ENCODE data around the gene OTOP1.
"Not testable (repeated sequence)": the region's sequence is repeated elsewhere in the genome, so short reads cannot be mapped to it uniquely, and the experiment has no call there.

OTOP1 gene

DNA sequence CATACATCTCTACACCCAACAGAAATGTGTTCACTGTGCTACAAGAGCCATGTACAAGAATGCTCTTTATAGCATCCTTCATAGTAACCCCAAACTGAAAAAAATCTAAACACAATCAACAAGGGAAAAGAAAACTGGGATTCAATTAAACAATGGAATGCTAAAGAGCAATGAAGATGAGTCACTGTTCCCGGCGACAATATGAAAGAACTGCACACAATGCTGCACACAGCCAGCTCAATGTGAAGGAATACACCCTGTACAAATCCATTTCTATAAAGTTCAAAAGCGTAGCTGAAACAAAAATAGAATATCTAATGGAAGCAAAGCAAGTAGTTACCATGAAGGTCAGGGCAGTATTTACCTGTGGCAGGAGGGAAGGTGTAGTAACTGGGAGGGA is 12.8 kb upstream of the OTOP1 start:
- H3K27ac ChIP-seq (ENCODE audit: low read depth, low read length); H3K9me3 ChIP-seq (ENCODE audit: control insufficient read depth in 1 of 2, low read length in 2 of 2): not testable (repeated sequence)
- H3K36me3 ChIP-seq (ENCODE audit: control insufficient read depth in 1 of 2, insufficient read depth in 2 of 2, low read length in 2 of 2): peaks cover 18 to 45% of the 10 kb centered on the region in 2 donors

DNA sequence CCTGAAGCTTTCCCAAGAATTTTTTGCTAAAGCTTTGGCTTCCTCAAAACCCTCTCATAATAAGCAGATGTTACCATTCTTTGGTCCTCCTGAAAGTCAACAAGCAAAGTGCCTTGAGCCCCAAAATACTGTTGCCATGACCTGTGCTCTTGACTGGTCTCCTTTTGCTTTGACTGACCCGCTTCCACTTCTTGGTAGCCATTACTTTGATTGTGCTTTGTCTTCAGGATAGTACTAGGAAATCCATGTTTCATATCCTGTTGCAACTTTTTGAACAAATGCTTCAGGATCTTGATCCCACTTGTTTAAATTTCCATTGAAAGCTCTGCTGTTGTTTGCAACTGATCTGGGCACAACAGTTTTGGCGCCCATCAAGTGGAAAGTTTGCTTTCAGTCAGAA is 6.9 kb upstream of the OTOP1 start:
- Histone ChIP-seq H3K27ac (ENCODE audit: low read depth, low read length) (no peak overlapping the region), H3K9ac (ENCODE audit: low read depth in 1 of 2, low read length in 2 of 2) (no peak overlapping the region), H3K27me3 (ENCODE audit: control insufficient read depth in 1 of 2, insufficient read depth in 2 of 2, low read length in 2 of 2) (peaks cover 0 to 3% of the 10 kb centered on the region in 2 donors), H3K36me3 (ENCODE audit: control insufficient read depth in 1 of 2, insufficient read depth in 2 of 2, low read length in 2 of 2) (peaks cover 5 to 8% of the 10 kb centered on the region in 2 donors), H3K9me3 (ENCODE audit: control insufficient read depth in 1 of 2, low read length in 2 of 2) (peaks cover 8 to 13% of the 10 kb centered on the region in 2 donors), H3K4me3 (ENCODE audit: low read depth in 1 of 2, low read length in 2 of 2) (no peak overlapping the region), H3K4me1 (ENCODE audit: control insufficient read depth in 1 of 2, insufficient read depth in 2 of 2, low read length in 2 of 2) (no peaks in the 10 kb centered on the region)

More for the DNA sequence above, 12.8 kb upstream of the OTOP1 start:
- not testable (repeated sequence) for H3K9ac ChIP-seq (ENCODE audit: low read depth in 1 of 2, low read length in 2 of 2); H3K4me1 ChIP-seq (ENCODE audit: control insufficient read depth in 1 of 2, insufficient read depth in 2 of 2, low read length in 2 of 2); H3K4me3 ChIP-seq (ENCODE audit: low read depth in 1 of 2, low read length in 2 of 2); H3K27me3 ChIP-seq (ENCODE audit: control insufficient read depth in 1 of 2, insufficient read depth in 2 of 2, low read length in 2 of 2)

- Histone ChIP-seq H3K27ac (ENCODE audit: low read depth, low read length) (no peak overlapping the region), H3K4me3 (ENCODE audit: low read depth in 1 of 2, low read length in 2 of 2) (no peak overlapping the region), H3K9ac (ENCODE audit: low read depth in 1 of 2, low read length in 2 of 2) (no peak overlapping the region), H3K9me3 (ENCODE audit: control insufficient read depth in 1 of 2, low read length in 2 of 2) (peaks cover 1 to 7% of the 10 kb centered on the region in 2 donors), H3K36me3 (ENCODE audit: control insufficient read depth in 1 of 2, insufficient read depth in 2 of 2, low read length in 2 of 2) (no peaks in the 10 kb centered on the region), H3K4me1 (ENCODE audit: control insufficient read depth in 1 of 2, insufficient read depth in 2 of 2, low read length in 2 of 2) (no peaks in the 10 kb centered on the region), H3K27me3 (ENCODE audit: control insufficient read depth in 1 of 2, insufficient read depth in 2 of 2, low read length in 2 of 2) (peaks cover 6 to 22% of the 10 kb centered on the region in 2 donors)
Observed at GRCh38 chr4:4228356-4228668, 1.6 kb upstream of the OTOP1 start.

DNA sequence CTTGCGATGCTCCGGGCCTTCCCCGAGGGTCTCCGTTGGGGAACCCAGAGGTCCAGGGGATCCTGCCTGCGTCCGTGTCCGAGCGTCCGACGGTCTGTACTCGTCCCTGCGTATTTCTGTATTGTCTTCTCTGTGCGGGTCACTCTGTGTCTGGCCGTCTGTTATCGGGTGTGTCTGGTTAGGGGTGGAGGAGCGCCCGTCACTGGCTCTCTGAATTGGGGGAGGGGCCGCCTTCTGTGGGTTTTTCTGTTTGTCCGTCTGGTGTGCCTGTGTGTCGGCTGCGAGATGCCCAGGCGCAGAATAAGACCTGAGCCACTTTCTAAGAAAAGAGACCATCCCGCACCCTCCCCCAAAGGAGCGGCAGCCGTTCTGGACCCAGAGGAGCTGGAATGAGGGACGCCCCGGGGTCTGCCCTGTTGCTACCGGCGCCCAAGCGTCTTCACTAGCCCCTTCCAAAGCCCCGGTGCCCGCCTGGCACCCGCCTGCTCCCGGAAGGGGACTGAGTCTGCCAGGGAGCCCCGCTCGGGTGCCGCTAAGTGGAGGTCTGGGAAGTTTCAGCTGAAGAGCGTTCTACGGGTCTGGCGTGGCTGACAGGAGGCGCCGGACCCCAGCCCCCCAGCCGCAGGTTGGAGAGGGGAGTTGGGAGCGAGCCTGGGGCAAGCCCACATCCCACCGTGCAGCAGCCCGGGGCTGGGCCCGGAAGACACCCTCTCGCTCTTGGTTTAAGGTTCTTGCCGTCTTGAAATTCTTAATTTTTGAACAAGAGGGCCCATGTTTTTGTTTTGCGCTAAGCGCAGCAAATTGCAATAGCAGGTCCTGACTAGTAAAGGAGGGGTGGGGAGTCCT is 1.0 kb upstream of the OTOP1 start:
- no peak overlapping the region for H3K9ac ChIP-seq (ENCODE audit: low read depth in 1 of 2, low read length in 2 of 2)
- H3K4me3 ChIP-seq (ENCODE audit: low read depth in 1 of 2, low read length in 2 of 2): no peak overlapping the region
- H3K4me1 ChIP-seq (ENCODE audit: control insufficient read depth in 1 of 2, insufficient read depth in 2 of 2, low read length in 2 of 2): no peaks in the 10 kb centered on the region
- peaks cover 6 to 22% of the 10 kb centered on the region in 2 donors for H3K27me3 ChIP-seq (ENCODE audit: control insufficient read depth in 1 of 2, insufficient read depth in 2 of 2, low read length in 2 of 2)
- peaks cover 0 to under 1% of the 10 kb centered on the region in 2 donors for H3K9me3 ChIP-seq (ENCODE audit: control insufficient read depth in 1 of 2, low read length in 2 of 2)
- H3K27ac ChIP-seq (ENCODE audit: low read depth, low read length): no peak overlapping the region
- no peaks in the 10 kb centered on the region for H3K36me3 ChIP-seq (ENCODE audit: control insufficient read depth in 1 of 2, insufficient read depth in 2 of 2, low read length in 2 of 2)

GRCh38 chr4:4225915-4226605 is 669 bp downstream of the OTOP1 start:
- H3K27me3 ChIP-seq (ENCODE audit: control insufficient read depth in 1 of 2, insufficient read depth in 2 of 2, low read length in 2 of 2): peaks cover 6 to 22% of the 10 kb centered on the region in 2 donors
- H3K4me3 ChIP-seq (ENCODE audit: low read depth in 1 of 2, low read length in 2 of 2): no peak overlapping the region
- no peaks in the 10 kb centered on the region for H3K9me3 ChIP-seq (ENCODE audit: control insufficient read depth in 1 of 2, low read length in 2 of 2)
- no peak overlapping the region for H3K27ac ChIP-seq (ENCODE audit: low read depth, low read length)
- H3K36me3 ChIP-seq (ENCODE audit: control insufficient read depth in 1 of 2, insufficient read depth in 2 of 2, low read length in 2 of 2): no peaks in the 10 kb centered on the region
- no peaks in the 10 kb centered on the region for H3K4me1 ChIP-seq (ENCODE audit: control insufficient read depth in 1 of 2, insufficient read depth in 2 of 2, low read length in 2 of 2)
- no peak overlapping the region for H3K9ac ChIP-seq (ENCODE audit: low read depth in 1 of 2, low read length in 2 of 2)

DNA sequence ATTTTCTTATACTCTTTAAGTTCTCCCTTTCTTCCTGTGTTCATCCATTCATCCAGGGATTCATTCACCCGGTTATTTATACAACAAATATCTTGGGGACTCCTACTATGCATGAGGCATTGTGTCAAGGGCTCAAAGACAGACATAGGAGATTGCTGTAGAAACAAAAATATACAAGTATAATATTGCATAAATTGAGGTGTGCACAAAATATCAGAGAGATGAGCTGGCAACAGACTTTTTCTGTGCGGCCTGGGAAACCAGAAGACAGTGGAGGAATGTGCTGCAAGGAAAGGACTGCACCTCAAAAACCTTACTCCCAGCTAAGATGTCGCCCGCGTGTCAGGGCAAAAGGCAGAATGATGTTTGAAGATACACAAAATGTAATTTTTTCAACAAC is 9.6 kb downstream of the OTOP1 start:
- Histone ChIP-seq H3K36me3 (ENCODE audit: control insufficient read depth in 1 of 2, insufficient read depth in 2 of 2, low read length in 2 of 2) (no peaks in the 10 kb centered on the region), H3K27ac (ENCODE audit: low read depth, low read length) (no peak overlapping the region), H3K9me3 (ENCODE audit: control insufficient read depth in 1 of 2, low read length in 2 of 2) (no peaks in the 10 kb centered on the region), H3K27me3 (ENCODE audit: control insufficient read depth in 1 of 2, insufficient read depth in 2 of 2, low read length in 2 of 2) (no peaks in the 10 kb centered on the region), H3K4me1 (ENCODE audit: control insufficient read depth in 1 of 2, insufficient read depth in 2 of 2, low read length in 2 of 2) (no peaks in the 10 kb centered on the region), H3K9ac (ENCODE audit: low read depth in 1 of 2, low read length in 2 of 2) (no peak overlapping the region), H3K4me3 (ENCODE audit: low read depth in 1 of 2, low read length in 2 of 2) (no peak overlapping the region)

- Histone ChIP-seq H3K27me3 (ENCODE audit: control insufficient read depth in 1 of 2, insufficient read depth in 2 of 2, low read length in 2 of 2) (no peaks in the 10 kb centered on the region), H3K9me3 (ENCODE audit: control insufficient read depth in 1 of 2, low read length in 2 of 2) (no peaks in the 10 kb centered on the region), H3K9ac (ENCODE audit: low read depth in 1 of 2, low read length in 2 of 2) (no peak overlapping the region), H3K4me3 (ENCODE audit: low read depth in 1 of 2, low read length in 2 of 2) (no peak overlapping the region), H3K27ac (ENCODE audit: low read depth, low read length) (no peak overlapping the region), H3K4me1 (ENCODE audit: control insufficient read depth in 1 of 2, insufficient read depth in 2 of 2, low read length in 2 of 2) (no peaks in the 10 kb centered on the region), H3K36me3 (ENCODE audit: control insufficient read depth in 1 of 2, insufficient read depth in 2 of 2, low read length in 2 of 2) (no peaks in the 10 kb centered on the region)
Observed at GRCh38 chr4:4216648-4217047, 10.1 kb downstream of the OTOP1 start.

GRCh38 chr4:4213674-4214073 is 13.1 kb downstream of the OTOP1 start:
- not testable (repeated sequence) for H3K9ac ChIP-seq (ENCODE audit: low read depth in 1 of 2, low read length in 2 of 2); H3K4me1 ChIP-seq (ENCODE audit: control insufficient read depth in 1 of 2, insufficient read depth in 2 of 2, low read length in 2 of 2); H3K36me3 ChIP-seq (ENCODE audit: control insufficient read depth in 1 of 2, insufficient read depth in 2 of 2, low read length in 2 of 2); H3K27ac ChIP-seq (ENCODE audit: low read depth, low read length); H3K9me3 ChIP-seq (ENCODE audit: control insufficient read depth in 1 of 2, low read length in 2 of 2); H3K27me3 ChIP-seq (ENCODE audit: control insufficient read depth in 1 of 2, insufficient read depth in 2 of 2, low read length in 2 of 2); H3K4me3 ChIP-seq (ENCODE audit: low read depth in 1 of 2, low read length in 2 of 2)

- Histone ChIP-seq H3K4me1 (ENCODE audit: control insufficient read depth in 1 of 2, insufficient read depth in 2 of 2, low read length in 2 of 2) (no peaks in the 10 kb centered on the region), H3K27ac (ENCODE audit: low read depth, low read length) (no peak overlapping the region), H3K27me3 (ENCODE audit: control insufficient read depth in 1 of 2, insufficient read depth in 2 of 2, low read length in 2 of 2) (peaks cover 4 to 6% of the 10 kb centered on the region in 2 donors), H3K9me3 (ENCODE audit: control insufficient read depth in 1 of 2, low read length in 2 of 2) (no peaks in the 10 kb centered on the region), H3K4me3 (ENCODE audit: low read depth in 1 of 2, low read length in 2 of 2) (no peak overlapping the region), H3K36me3 (ENCODE audit: control insufficient read depth in 1 of 2, insufficient read depth in 2 of 2, low read length in 2 of 2) (no peaks in the 10 kb centered on the region), H3K9ac (ENCODE audit: low read depth in 1 of 2, low read length in 2 of 2) (no peak overlapping the region)
Observed at GRCh38 chr4:4206204-4206603, 20.5 kb downstream of the OTOP1 start.

DNA sequence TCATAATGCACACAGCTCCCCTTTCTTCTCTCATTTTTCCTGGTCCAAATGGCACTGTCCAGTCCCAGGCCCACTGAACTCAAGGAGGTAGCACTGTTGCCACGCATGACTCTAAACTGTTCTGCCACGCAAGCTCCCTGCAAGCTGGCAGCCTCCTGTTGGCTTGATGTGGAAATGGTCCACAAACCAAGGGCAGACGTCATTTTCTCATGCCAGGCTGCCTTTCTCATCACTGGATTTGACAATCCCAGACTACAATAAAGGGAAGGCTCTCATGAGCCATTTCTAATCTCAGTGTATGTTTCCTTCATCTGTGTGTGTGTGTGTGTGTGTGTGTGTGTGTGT is 22.4 kb downstream of the OTOP1 start:
- H3K4me1 ChIP-seq (ENCODE audit: control insufficient read depth in 1 of 2, insufficient read depth in 2 of 2, low read length in 2 of 2): no peaks in the 10 kb centered on the region
- no peaks in the 10 kb centered on the region for H3K9me3 ChIP-seq (ENCODE audit: control insufficient read depth in 1 of 2, low read length in 2 of 2)
- no peak overlapping the region for H3K9ac ChIP-seq (ENCODE audit: low read depth in 1 of 2, low read length in 2 of 2)
- no peaks in the 10 kb centered on the region for H3K36me3 ChIP-seq (ENCODE audit: control insufficient read depth in 1 of 2, insufficient read depth in 2 of 2, low read length in 2 of 2)
- no peak overlapping the region for H3K4me3 ChIP-seq (ENCODE audit: low read depth in 1 of 2, low read length in 2 of 2)
- H3K27me3 ChIP-seq (ENCODE audit: control insufficient read depth in 1 of 2, insufficient read depth in 2 of 2, low read length in 2 of 2): no peaks in the 10 kb centered on the region
- H3K27ac ChIP-seq (ENCODE audit: low read depth, low read length): no peak overlapping the region

Measured in duodenal mucosa (tissue), 2 donors.